ENCODE data around the gene TFPT.
A peak's percentile ranks its signal among the peaks of the same experiment; 100 is the strongest.

TFPT gene

GRCh38 chr19:54154603-54155345 is 39.3 kb upstream of the TFPT start:
- Mint-ChIP-seq H3K27ac (no peak overlapping the region), H3K36me3 (ENCODE audit: low read depth) (peaks cover 99% of the 10 kb centered on the region), H3K4me3 (no peak overlapping the region), H3K9me3 (no peaks in the 10 kb centered on the region), H3K27me3 (no peaks in the 10 kb centered on the region), H3K4me1 (ENCODE audit: low read depth) (peaks cover 35% of the 10 kb centered on the region)
- intact Hi-C loops (cut with micrococcal nuclease) = no loop called here

- Mint-ChIP-seq H3K9me3 (no peaks in the 10 kb centered on the region), H3K4me1 (ENCODE audit: low read depth) (peaks cover 35% of the 10 kb centered on the region), H3K4me3 (no peak overlapping the region), H3K36me3 (ENCODE audit: low read depth) (peaks cover 99% of the 10 kb centered on the region), H3K27ac (peak overlapping the region; percentile 17), H3K27me3 (no peaks in the 10 kb centered on the region)
- intact Hi-C loops (cut with micrococcal nuclease) = no loop called here
These were observed 38.4 kb upstream of the TFPT start for GRCh38 chr19:54153731-54154326.

- intact Hi-C loops (cut with micrococcal nuclease) = no loop called here
- H3K4me1 Mint-ChIP-seq (ENCODE audit: low read depth) = peaks cover 26% of the 10 kb centered on the region
- no peaks in the 10 kb centered on the region for H3K9me3 Mint-ChIP-seq
- H3K4me3 Mint-ChIP-seq = no peak overlapping the region
- peaks cover 100% of the 10 kb centered on the region for H3K36me3 Mint-ChIP-seq (ENCODE audit: low read depth)
- H3K27me3 Mint-ChIP-seq = no peaks in the 10 kb centered on the region
- peak overlapping the region; percentile 17 for H3K27ac Mint-ChIP-seq
These were observed 37.5 kb upstream of the TFPT start for GRCh38 chr19:54152878-54153524.

- H3K27me3 Mint-ChIP-seq = no peaks in the 10 kb centered on the region
- no peaks in the 10 kb centered on the region for H3K9me3 Mint-ChIP-seq
- intact Hi-C loops (cut with micrococcal nuclease) = no loop called here
- peaks cover 21% of the 10 kb centered on the region for H3K4me1 Mint-ChIP-seq (ENCODE audit: low read depth)
- H3K4me3 Mint-ChIP-seq = no peak overlapping the region
- H3K36me3 Mint-ChIP-seq (ENCODE audit: low read depth) = peaks cover 100% of the 10 kb centered on the region
- H3K27ac Mint-ChIP-seq = no peak overlapping the region
These were observed 36.8 kb upstream of the TFPT start for GRCh38 chr19:54152267-54152666.

GRCh38 chr19:54151362-54152035 is 36.0 kb upstream of the TFPT start:
- Mint-ChIP-seq H3K4me1 (ENCODE audit: low read depth) (peaks cover 13% of the 10 kb centered on the region), H3K27me3 (no peaks in the 10 kb centered on the region), H3K9me3 (no peaks in the 10 kb centered on the region), H3K4me3 (no peak overlapping the region), H3K27ac (peak overlapping the region; percentile 6), H3K36me3 (ENCODE audit: low read depth) (peaks cover 100% of the 10 kb centered on the region)
- intact Hi-C loops (cut with micrococcal nuclease) = no loop called here

- no peaks in the 10 kb centered on the region for H3K9me3 Mint-ChIP-seq
- intact Hi-C loops (cut with micrococcal nuclease) = no loop called here
- H3K27me3 Mint-ChIP-seq = no peaks in the 10 kb centered on the region
- peaks cover 16% of the 10 kb centered on the region for H3K4me1 Mint-ChIP-seq (ENCODE audit: low read depth)
- peaks cover 100% of the 10 kb centered on the region for H3K36me3 Mint-ChIP-seq (ENCODE audit: low read depth)
- no peak overlapping the region for H3K4me3 Mint-ChIP-seq
- no peak overlapping the region for H3K27ac Mint-ChIP-seq
These were observed 33.8 kb upstream of the TFPT start for GRCh38 chr19:54149021-54149812.

- no peaks in the 10 kb centered on the region for H3K9me3 Mint-ChIP-seq
- intact Hi-C loops (cut with micrococcal nuclease) = no loop called here
- peaks cover 100% of the 10 kb centered on the region for H3K36me3 Mint-ChIP-seq (ENCODE audit: low read depth)
- peaks cover 22% of the 10 kb centered on the region for H3K4me1 Mint-ChIP-seq (ENCODE audit: low read depth)
- no peak overlapping the region for H3K4me3 Mint-ChIP-seq
- no peaks in the 10 kb centered on the region for H3K27me3 Mint-ChIP-seq
- H3K27ac Mint-ChIP-seq = no peak overlapping the region
These were observed 32.7 kb upstream of the TFPT start for GRCh38 chr19:54148158-54148557.

- Mint-ChIP-seq H3K4me3 (no peak overlapping the region), H3K27ac (no peak overlapping the region), H3K4me1 (ENCODE audit: low read depth) (peaks cover 26% of the 10 kb centered on the region), H3K9me3 (no peaks in the 10 kb centered on the region), H3K27me3 (no peaks in the 10 kb centered on the region), H3K36me3 (ENCODE audit: low read depth) (peaks cover 100% of the 10 kb centered on the region)
- intact Hi-C loops (cut with micrococcal nuclease) = no loop called here
These were observed 32.2 kb upstream of the TFPT start for GRCh38 chr19:54147676-54148075.

- peaks cover 46% of the 10 kb centered on the region for H3K4me1 Mint-ChIP-seq (ENCODE audit: low read depth)
- no peaks in the 10 kb centered on the region for H3K9me3 Mint-ChIP-seq
- H3K4me3 Mint-ChIP-seq = no peak overlapping the region
- H3K36me3 Mint-ChIP-seq (ENCODE audit: low read depth) = peaks cover 94% of the 10 kb centered on the region
- intact Hi-C loops (cut with micrococcal nuclease) = no loop called here
- H3K27me3 Mint-ChIP-seq = no peaks in the 10 kb centered on the region
- H3K27ac Mint-ChIP-seq = no peak overlapping the region
These were observed 30.2 kb upstream of the TFPT start for GRCh38 chr19:54145541-54146158.

- Mint-ChIP-seq H3K36me3 (ENCODE audit: low read depth) (peaks cover 92% of the 10 kb centered on the region), H3K27me3 (no peaks in the 10 kb centered on the region), H3K9me3 (no peaks in the 10 kb centered on the region), H3K4me3 (no peak overlapping the region), H3K27ac (peak overlapping the region; percentile 18), H3K4me1 (ENCODE audit: low read depth) (peaks cover 63% of the 10 kb centered on the region)
- intact Hi-C loops (cut with micrococcal nuclease) = no loop called here
These were observed 26.8 kb upstream of the TFPT start for GRCh38 chr19:54142166-54142780.

- intact Hi-C loops (cut with micrococcal nuclease) = no loop called here
- no peak overlapping the region for H3K4me3 Mint-ChIP-seq
- H3K27me3 Mint-ChIP-seq = no peaks in the 10 kb centered on the region
- H3K27ac Mint-ChIP-seq = no peak overlapping the region
- no peaks in the 10 kb centered on the region for H3K9me3 Mint-ChIP-seq
- H3K4me1 Mint-ChIP-seq (ENCODE audit: low read depth) = peaks cover 69% of the 10 kb centered on the region
- H3K36me3 Mint-ChIP-seq (ENCODE audit: low read depth) = peaks cover 83% of the 10 kb centered on the region
These were observed 25.9 kb upstream of the TFPT start for GRCh38 chr19:54141356-54141755.

- Mint-ChIP-seq H3K4me1 (ENCODE audit: low read depth) (peaks cover 66% of the 10 kb centered on the region), H3K36me3 (ENCODE audit: low read depth) (peaks cover 56% of the 10 kb centered on the region), H3K4me3 (peak overlapping the region; percentile 87), H3K27me3 (peaks cover 9% of the 10 kb centered on the region), H3K27ac (peak overlapping the region; percentile 90), H3K9me3 (no peaks in the 10 kb centered on the region)
- intact Hi-C loops (cut with micrococcal nuclease) = no loop called here
These were observed 23.2 kb upstream of the TFPT start for GRCh38 chr19:54138489-54139256.
